ENCODE data around the gene GNAL. TPM values are rescaled to one million over a fixed set of nuclear protein-coding genes. Genes with fewer than 3 reads are reported as not detected.
A peak's percentile ranks its signal among the peaks of the same experiment; 100 is the strongest.
"Not testable (repeated sequence)": the region's sequence is repeated elsewhere in the genome, so short reads cannot be mapped to it uniquely, and the experiment has no call there.

Gene GNAL
- total RNA-seq, 2 donors from 2014 or later: 2.1 to 33.0 TPM

- ATAC-seq (peak; percentile 60), DNase-seq (no peak)
- Histone ChIP-seq H3K36me3 (replicated peaks in 1 of 2; ENCODE audit: insufficient read depth in 1 of 2, low read depth in 2 of 2) (no peaks in the 10 kb centered on the region), H3K27me3 (no peaks in the 10 kb centered on the region), H3K9me3 (no peaks in the 10 kb centered on the region), H3K4me1 (peaks cover 18% of the 10 kb centered on the region), H3K27ac (peak overlapping the region; percentile 72 to 93 (median 88)), H3K4me3 (peak overlapping the region; percentile 87)
- intact Hi-C loops (cut with DNase I): no loop called here
- WGBS, 2 donors: 0 to 1% methylated on average over 10 of the region's 10 CpGs
- TF ChIP-seq CTCF (IDR thresholded peaks at IDR 0.05): no peak
- TF ChIP-seq POLR2A (IDR thresholded peaks at IDR 0.05): no peak
Observed at GRCh38 chr18:11850821-11851145, 161.7 kb downstream of the GNAL start.

GRCh38 chr18:11851146-11851805, 162.2 kb downstream of the GNAL start, which contains the start of gene CHMP1B:
CHMP1B (plus strand) TSS chr18:11851413; CDS start chr18:11851512, 99 bp downstream.
- intact Hi-C loops (cut with DNase I): no loop called here

GRCh38 chr18:11851806-11852337, 162.8 kb downstream of the GNAL start:
- intact Hi-C loops (cut with DNase I): no loop called here
- peak; percentile 28 to 48 (median 34) for DNase-seq
- Histone ChIP-seq H3K4me1 (peaks cover 18% of the 10 kb centered on the region), H3K27ac (peak overlapping the region in 3 of 4 donors; percentile 72 to 93 (median 92)), H3K27me3 (no peaks in the 10 kb centered on the region), H3K9me3 (no peaks in the 10 kb centered on the region), H3K36me3 (replicated peaks in 1 of 2; ENCODE audit: insufficient read depth in 1 of 2, low read depth in 2 of 2) (no peaks in the 10 kb centered on the region), H3K4me3 (peak overlapping the region; percentile 87)
- WGBS, 2 donors: 0 to 1% methylated on average over 19 to 23 of the region's 23 CpGs
- TF ChIP-seq CTCF (IDR thresholded peaks at IDR 0.05) (no peak), POLR2A (IDR thresholded peaks at IDR 0.05) (no peak)
- ATAC-seq: peak; percentile 5

More at GRCh38 chr18:11851146-11851805, 162.2 kb downstream of the GNAL start, which contains the start of gene CHMP1B:
- H3K4me1 ChIP-seq: peaks cover 18% of the 10 kb centered on the region
- H3K4me3 ChIP-seq: peak within 1 kb of the TSS; percentile 87
- H3K27me3 ChIP-seq: no peaks in the 10 kb centered on the region
- H3K27ac ChIP-seq: peak within 1 kb of the TSS; percentile 72 to 93 (median 88)
- DNase-seq (peak; percentile 97 to 99 (median 98)), ATAC-seq (peak; percentile 98)
- H3K36me3 ChIP-seq (replicated peaks in 1 of 2; ENCODE audit: insufficient read depth in 1 of 2, low read depth in 2 of 2): no peaks in the 10 kb centered on the region
- H3K9me3 ChIP-seq: no peaks in the 10 kb centered on the region
- WGBS, 2 donors: 0% methylated on average over 28 to 53 of the region's 53 CpGs
- TF ChIP-seq POLR2A (IDR thresholded peaks at IDR 0.05) (peak; percentile 92 to 97 (median 97)), CTCF (IDR thresholded peaks at IDR 0.05) (peak in 2 of 7 experiments; percentile 6 to 18)

GRCh38 chr18:11854554-11854953, 165.5 kb downstream of the GNAL start:
- H3K4me3 ChIP-seq; intact Hi-C loops (cut with DNase I); H3K9me3 ChIP-seq; H3K27me3 ChIP-seq; DNase-seq; H3K36me3 ChIP-seq (replicated peaks in 1 of 2; ENCODE audit: insufficient read depth in 1 of 2, low read depth in 2 of 2); ATAC-seq; H3K27ac ChIP-seq: not testable (repeated sequence)
- 81 to 97% methylated on average over 6 of the region's 6 CpGs for WGBS, 2 donors
- H3K4me1 ChIP-seq: peaks cover 17% of the 10 kb centered on the region

GRCh38 chr18:11857177-11857887, 168.3 kb downstream of the GNAL start:
- peak; percentile 71 for ATAC-seq
- peaks cover 13% of the 10 kb centered on the region for H3K4me1 ChIP-seq
- TF ChIP-seq CTCF (IDR thresholded peaks at IDR 0.05) (no peak), POLR2A (IDR thresholded peaks at IDR 0.05) (peak in 1 of 3 donors; percentile 14)
- H3K27me3 ChIP-seq: no peaks in the 10 kb centered on the region
- no peaks in the 10 kb centered on the region for H3K36me3 ChIP-seq (replicated peaks in 1 of 2; ENCODE audit: insufficient read depth in 1 of 2, low read depth in 2 of 2)
- DNase-seq: peak; percentile 25 to 67 (median 40)
- 34 to 40% methylated on average over 11 of the region's 11 CpGs for WGBS, 2 donors
- intact Hi-C loops (cut with DNase I): no loop called here
- H3K27ac ChIP-seq: peak overlapping the region in 2 of 4 donors; percentile 26 to 65
- no peaks in the 10 kb centered on the region for H3K9me3 ChIP-seq
- H3K4me3 ChIP-seq: no peak overlapping the region

Measured in body of pancreas (tissue), 4 donors.